ENCODE data around the gene TMEM167B. TPM values are rescaled to one million over a fixed set of nuclear protein-coding genes. Genes with fewer than 3 reads are reported as not detected.
A peak's percentile ranks its signal among the peaks of the same experiment; 100 is the strongest.
"Not testable (repeated sequence)": the region's sequence is repeated elsewhere in the genome, so short reads cannot be mapped to it uniquely, and the experiment has no call there.

Gene TMEM167B
- polyA plus RNA-seq, 12 donors, result 36.6 to 49.2 (median 42.4) TPM; not detected in 1

DNA sequence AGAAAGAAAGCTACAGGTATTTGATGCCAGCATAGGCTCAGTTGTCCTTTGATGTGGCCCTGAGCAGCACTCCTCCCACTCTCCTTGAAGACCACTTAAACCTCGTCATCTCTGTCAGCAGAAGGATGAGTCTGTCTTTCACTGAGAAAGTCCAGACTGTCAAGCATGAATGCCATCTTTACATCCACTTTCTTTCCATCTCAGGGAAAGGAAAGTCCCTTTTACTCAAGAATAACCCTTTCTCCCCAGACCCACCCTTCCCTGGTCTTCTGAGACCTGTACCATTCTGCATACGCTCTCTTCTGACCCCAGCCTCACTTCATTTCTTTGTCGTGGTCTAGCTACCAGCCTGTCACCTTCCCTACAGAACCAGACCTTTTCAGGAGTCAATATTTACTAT is 19.3 kb downstream of the TMEM167B start:
- DNase-seq, result no peak

DNA sequence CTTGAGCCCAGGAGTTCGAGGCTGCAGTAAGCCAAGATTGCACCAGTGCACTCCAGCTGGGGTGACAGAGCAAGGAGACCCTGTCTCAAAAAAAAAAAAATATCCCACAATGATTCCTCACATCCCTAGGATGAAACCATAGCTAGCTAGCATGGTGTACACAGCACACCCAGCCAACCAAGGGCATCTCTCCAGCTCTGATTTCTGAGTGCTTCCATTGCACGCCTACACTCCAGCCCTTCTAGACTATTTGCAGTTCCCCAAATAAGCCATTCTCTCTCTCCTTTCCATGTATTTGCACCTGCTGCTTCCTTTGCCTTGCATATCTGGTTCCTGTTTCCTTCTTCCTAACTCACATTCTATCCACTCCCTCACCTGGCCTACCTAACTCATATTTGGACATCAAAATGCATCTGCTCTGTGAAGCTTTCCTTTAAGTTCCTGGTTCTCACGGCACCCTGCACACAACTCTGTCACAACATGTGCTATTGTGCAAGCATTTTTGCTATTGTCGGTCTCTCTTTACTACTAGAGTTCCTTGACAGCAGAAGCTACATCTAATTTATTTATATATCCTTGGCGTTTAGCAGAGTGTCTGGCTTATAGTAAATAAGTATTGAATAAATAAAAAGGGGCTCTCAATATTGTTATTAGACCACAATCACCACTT is 21.0 kb downstream of the TMEM167B start:
- DNase-seq, result no peak

- DNase-seq, result peak; percentile 37
These were observed 21.6 kb downstream of the TMEM167B start for GRCh38 chr1:109112056-109112651.

- peak; percentile 82 for DNase-seq
These were observed 22.2 kb downstream of the TMEM167B start for GRCh38 chr1:109112652-109113285.

DNA sequence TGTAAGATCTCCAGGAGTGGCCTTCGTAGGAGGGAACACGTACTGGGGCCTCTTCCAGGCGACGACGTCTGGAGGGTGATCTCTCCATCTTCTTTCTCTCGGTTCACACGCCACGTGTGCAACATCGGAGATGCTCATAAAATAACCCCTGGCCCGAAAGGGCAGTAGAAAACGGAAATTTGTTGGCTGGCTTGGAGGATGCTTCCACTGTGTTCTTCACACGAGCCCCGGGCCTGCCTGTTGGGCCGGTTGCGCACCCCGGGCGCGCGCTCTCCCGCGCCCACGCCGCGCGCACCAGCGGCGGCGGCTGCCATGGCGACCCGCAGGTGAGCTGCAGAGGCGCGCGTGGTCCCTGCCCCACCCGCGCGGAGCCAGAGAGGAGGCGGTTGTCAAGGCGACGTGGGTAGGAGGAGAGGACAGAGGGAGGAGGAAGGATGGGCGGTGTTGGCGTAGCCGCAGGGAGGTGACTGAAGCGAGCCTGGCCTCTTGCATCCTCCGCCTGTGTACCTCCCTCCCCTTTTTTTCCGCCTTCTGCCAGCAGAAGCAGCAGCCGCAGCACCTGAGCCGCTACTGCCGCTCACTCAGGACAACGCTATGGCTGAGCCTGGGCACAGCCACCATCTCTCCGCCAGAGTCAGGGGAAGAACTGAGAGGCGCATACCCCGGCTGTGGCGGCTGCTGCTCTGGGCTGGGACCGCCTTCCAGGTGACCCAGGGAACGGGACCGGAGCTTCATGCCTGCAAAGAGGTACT is 23.2 kb downstream of the TMEM167B start, which contains the start of gene ELAPOR1:
TSS of gene ELAPOR1 (plus strand) at position 526 of the 752 bp plus-strand sequence. CDS start at position 595, 69 bp downstream.
- DNase-seq, result peak; percentile 25

- DNase-seq, result no peak
These were observed 23.7 kb downstream of the TMEM167B start for GRCh38 chr1:109114342-109114674.

DNA sequence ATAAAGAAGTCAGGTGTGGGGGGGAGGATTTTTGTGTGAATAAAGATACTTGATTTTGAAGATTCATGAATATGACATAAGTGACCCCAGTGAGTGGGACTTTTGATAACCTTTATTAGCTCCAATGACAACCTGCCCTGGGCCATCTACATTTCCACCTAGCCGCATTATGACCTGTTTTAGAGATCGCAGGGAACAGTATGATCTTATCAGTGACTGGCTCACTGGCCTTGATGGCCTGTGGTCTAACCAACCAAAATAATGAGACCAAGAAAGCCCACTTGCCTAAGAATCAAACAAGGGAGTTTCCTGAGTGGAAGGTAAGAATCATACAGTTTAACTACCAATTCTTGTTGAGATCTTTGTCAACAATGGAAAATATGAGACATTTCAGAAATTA is 25.1 kb downstream of the TMEM167B start:
- DNase-seq, result no peak

- DNase-seq, result no peak
These were observed 25.7 kb downstream of the TMEM167B start for GRCh38 chr1:109116286-109116685.

- DNase-seq, result no peak
These were observed 27.5 kb downstream of the TMEM167B start for GRCh38 chr1:109118089-109118488.

GRCh38 chr1:109120356-109120755 is 29.8 kb downstream of the TMEM167B start:
- no peak for DNase-seq

GRCh38 chr1:109131059-109131458 is 40.5 kb downstream of the TMEM167B start:
- no peak for DNase-seq

- no peak for DNase-seq
These were observed 41.2 kb downstream of the TMEM167B start for GRCh38 chr1:109131800-109132199.

GRCh38 chr1:109133002-109133706 is 42.6 kb downstream of the TMEM167B start:
- DNase-seq, result no peak

DNA sequence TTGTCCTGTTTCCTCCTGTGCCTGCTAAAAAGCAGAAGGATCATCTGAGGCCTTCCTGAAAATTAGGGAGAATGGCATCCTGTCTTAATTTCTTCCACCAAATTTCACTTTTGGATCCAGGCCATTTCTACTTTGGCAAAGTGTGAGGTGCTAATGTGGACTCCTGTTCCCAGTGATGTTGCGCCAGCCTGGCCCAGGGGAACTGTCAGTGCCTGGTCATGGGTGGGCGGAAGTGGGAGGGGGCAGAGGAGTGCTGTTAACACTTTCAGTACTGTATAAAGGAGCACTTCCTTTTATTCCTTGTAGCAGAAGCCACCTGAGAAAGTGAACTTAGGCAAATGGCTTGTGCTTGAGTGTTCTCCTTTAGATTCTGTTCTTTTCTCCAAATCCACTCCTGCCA is 43.3 kb downstream of the TMEM167B start:
- DNase-seq, result no peak

GRCh38 chr1:109134423-109134822 is 43.9 kb downstream of the TMEM167B start:
- no peak for DNase-seq

DNA sequence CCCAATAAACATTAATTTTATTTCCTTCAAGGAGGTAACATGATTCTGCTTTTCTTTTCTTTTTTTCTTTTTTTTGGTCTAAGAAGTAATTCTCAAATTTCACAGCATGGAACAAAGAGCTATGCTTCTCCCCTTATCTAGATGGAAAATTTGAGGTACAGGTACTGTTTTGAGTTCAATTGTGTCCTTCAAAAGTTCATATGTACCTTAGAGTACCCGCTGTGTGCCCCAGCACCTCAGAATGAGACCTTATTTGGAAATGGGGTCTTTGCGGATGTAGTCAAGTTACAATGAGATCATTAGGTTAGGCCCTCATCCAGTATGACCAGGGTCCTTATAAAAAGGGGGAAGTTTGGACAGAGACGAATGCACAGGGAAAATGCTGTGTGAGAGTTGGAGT is 45.4 kb downstream of the TMEM167B start:
- no peak for DNase-seq

DNA sequence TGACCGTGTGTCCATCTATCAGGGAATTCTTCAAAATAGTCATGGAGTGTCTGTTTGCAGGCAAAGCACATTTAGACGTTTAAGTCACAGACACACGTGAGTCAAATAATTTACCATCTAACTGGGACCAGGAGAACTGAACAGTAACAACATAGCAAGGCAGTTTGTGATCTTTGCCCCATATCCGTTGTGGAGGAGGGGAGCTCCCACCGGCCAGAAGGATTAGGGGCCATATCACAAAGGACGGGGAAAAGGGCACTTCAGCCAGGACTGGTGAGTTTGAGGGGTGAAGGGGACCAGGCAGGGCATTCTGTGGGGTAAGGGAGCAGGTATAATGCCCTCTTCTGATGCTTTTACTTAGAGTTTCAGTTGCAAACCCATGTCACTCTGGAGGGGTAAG is 46.2 kb downstream of the TMEM167B start:
- DNase-seq, result no peak

DNA sequence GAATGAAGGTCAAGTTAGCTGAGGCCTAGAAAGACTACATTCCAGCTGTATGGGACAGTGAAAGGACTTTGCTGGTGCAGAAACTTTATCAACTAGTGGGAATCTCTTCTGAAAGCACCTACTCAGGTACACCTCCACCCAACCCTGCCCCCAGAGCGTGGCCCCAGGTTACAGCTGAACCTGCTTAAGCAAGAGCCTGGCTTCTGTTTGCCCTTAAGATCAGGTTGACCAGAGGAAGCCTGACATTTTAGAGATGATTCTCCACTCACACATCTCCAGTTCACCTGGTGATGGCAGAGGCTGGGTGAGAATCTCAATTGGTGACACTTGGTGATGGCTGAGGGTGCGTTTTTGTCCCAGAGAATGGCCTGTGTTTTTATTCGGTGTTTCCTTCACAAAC is 47.4 kb downstream of the TMEM167B start:
- no peak for DNase-seq

DNA sequence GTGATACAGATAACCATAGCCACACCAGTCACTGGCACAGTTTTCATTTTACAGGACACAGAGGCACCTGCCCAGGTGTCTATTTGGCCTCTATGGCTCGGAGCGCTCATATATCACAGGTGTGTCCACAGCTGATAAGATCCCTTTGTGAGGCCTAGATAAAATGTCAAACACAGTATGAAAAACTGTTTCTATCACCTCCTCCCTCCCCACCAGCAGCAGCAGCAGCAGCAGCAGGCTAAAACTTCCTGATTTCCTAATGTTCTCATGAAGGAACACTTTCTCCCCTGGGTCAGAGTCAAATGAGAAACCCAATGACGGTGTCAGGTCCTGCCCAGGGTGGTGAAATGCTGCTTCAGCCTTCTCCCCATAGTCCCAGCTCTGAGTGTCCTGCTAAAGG is 47.8 kb downstream of the TMEM167B start:
- DNase-seq, result no peak

DNA sequence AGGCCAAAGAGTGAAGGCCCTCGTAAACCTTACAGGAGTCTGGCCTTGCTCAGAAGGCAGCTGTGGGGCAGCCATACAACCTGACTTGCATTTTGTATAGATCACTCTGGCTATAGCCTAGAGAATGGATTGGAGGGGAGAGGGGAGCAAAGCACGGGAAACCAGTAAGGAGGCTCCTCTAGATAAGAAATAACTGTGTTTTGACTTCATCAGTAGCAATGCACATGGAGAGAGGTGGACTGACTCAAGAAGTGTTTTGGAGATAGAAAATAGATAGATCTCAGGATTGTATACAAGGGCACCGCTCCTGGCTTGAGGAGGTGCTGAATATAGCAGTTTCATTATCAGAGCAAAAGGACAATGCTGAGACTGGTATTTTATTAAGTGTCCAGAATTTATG is 49.8 kb downstream of the TMEM167B start:
- no peak for DNase-seq

DNA sequence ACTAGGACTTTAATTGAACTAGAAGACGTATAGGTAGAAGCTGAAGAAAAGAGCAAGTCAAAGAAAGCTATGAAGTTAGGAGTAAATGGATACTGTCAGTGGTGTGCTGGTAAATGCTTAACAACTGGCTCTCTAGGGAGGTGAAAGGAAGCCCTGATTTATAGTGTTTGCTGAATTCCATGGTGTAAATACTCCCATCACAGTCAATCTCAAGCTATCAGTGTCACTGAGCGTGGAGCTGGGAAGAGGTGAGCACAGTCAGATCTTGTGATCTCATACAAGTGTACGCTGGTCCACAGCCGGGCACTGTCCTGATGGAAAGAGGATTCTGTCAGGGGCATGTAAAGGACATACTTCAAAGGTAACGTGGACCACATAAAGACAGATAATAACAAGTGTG is 51.7 kb downstream of the TMEM167B start:
- DNase-seq, result no peak

GRCh38 chr1:109142725-109143124 is 52.2 kb downstream of the TMEM167B start:
- not testable (repeated sequence) for DNase-seq
